Renal pelvis (tissue), 4 donors: ENCODE measurements around the gene HS3ST2. TPM values are rescaled to one million over a fixed set of nuclear protein-coding genes. Genes with fewer than 3 reads are reported as not detected.
A peak's percentile ranks its signal among the peaks of the same experiment; 100 is the strongest.
"Not testable (repeated sequence)": the region's sequence is repeated elsewhere in the genome, so short reads cannot be mapped to it uniquely, and the experiment has no call there.

Experiments used
- DNase-seq: peaks from one replicate; pipeline ENCODE4 v3.0.0-alpha.2; 2013
- polyA plus RNA-seq, 3 donors: library from polyadenylated mRNA; unstranded; fragments of 120-200 nt; gene quantifications; one replicate each; pipeline ENCODE4 v1.2.1, GENCODE V29; 2013; ENCODE audit not compliant: insufficient read length in 3 of 3

The HS3ST2 gene
- polyA plus RNA-seq, 3 donors: 0.10 to 0.19 (median 0.17) TPM

GRCh38 chr16:22813223-22813947 is 577 bp upstream of the HS3ST2 start:
- DNase-seq: peak; percentile 69

GRCh38 chr16:22814711-22815105 is 746 bp downstream of the HS3ST2 start:
- no peak for DNase-seq

GRCh38 chr16:22815863-22816262 is 1.9 kb downstream of the HS3ST2 start:
- DNase-seq: no peak

GRCh38 chr16:22816475-22816874 is 2.5 kb downstream of the HS3ST2 start:
- DNase-seq: no peak

GRCh38 chr16:22818736-22819135 is 4.8 kb downstream of the HS3ST2 start:
- DNase-seq: not testable (repeated sequence)

GRCh38 chr16:22838681-22839080 is 24.7 kb downstream of the HS3ST2 start:
- DNase-seq: no peak

GRCh38 chr16:22842031-22842430 is 28.1 kb downstream of the HS3ST2 start:
- not testable (repeated sequence) for DNase-seq

GRCh38 chr16:22843122-22843521 is 29.2 kb downstream of the HS3ST2 start:
- DNase-seq: no peak

- DNase-seq: no peak
Measured at GRCh38 chr16:22843856-22844255, 29.9 kb downstream of the HS3ST2 start.

- no peak for DNase-seq
Measured at GRCh38 chr16:22844416-22844815, 30.5 kb downstream of the HS3ST2 start.

GRCh38 chr16:22847100-22847499 is 33.1 kb downstream of the HS3ST2 start:
- DNase-seq: no peak

- no peak for DNase-seq
Measured at GRCh38 chr16:22847690-22848089, 33.7 kb downstream of the HS3ST2 start.

GRCh38 chr16:22848451-22848850 is 34.5 kb downstream of the HS3ST2 start:
- DNase-seq: no peak

- DNase-seq: no peak
Measured at GRCh38 chr16:22849517-22849916, 35.6 kb downstream of the HS3ST2 start.

- DNase-seq: no peak
Measured at GRCh38 chr16:22855231-22855630, 41.3 kb downstream of the HS3ST2 start.

- DNase-seq: no peak
Measured at GRCh38 chr16:22857296-22858025, 43.5 kb downstream of the HS3ST2 start.

GRCh38 chr16:22859925-22860324 is 46.0 kb downstream of the HS3ST2 start:
- DNase-seq: no peak

- no peak for DNase-seq
Measured at GRCh38 chr16:22861580-22861979, 47.6 kb downstream of the HS3ST2 start.

- DNase-seq: no peak
Measured at GRCh38 chr16:22862046-22862445, 48.1 kb downstream of the HS3ST2 start.

- no peak for DNase-seq
Measured at GRCh38 chr16:22864375-22864774, 50.4 kb downstream of the HS3ST2 start.

- DNase-seq: no peak
Measured at GRCh38 chr16:22868593-22869224, 54.7 kb downstream of the HS3ST2 start.

- no peak for DNase-seq
Measured at GRCh38 chr16:22871861-22872260, 57.9 kb downstream of the HS3ST2 start.

GRCh38 chr16:22874394-22874793 is 60.4 kb downstream of the HS3ST2 start:
- DNase-seq: no peak
